HG03025 (cell line): Measurements from ENCODE around the gene KCNE4.
"Not testable (repeated sequence)": the region's sequence is repeated elsewhere in the genome, so short reads cannot be mapped to it uniquely, and the experiment has no call there.

Experiments
- ATAC-seq: cut with Tn5 transposase; IDR thresholded peaks from one replicate; pipeline ENCODE4 v1.9.1; 2021; ENCODE audit warnings: mild to moderate bottlenecking, moderate library complexity; ENCODE audit not compliant: unreplicated experiment, low FRiP score

Gene KCNE4

GRCh38 chr2:223055836-223056235 is 3.8 kb downstream of the KCNE4 start:
- ATAC-seq = no peak

DNA sequence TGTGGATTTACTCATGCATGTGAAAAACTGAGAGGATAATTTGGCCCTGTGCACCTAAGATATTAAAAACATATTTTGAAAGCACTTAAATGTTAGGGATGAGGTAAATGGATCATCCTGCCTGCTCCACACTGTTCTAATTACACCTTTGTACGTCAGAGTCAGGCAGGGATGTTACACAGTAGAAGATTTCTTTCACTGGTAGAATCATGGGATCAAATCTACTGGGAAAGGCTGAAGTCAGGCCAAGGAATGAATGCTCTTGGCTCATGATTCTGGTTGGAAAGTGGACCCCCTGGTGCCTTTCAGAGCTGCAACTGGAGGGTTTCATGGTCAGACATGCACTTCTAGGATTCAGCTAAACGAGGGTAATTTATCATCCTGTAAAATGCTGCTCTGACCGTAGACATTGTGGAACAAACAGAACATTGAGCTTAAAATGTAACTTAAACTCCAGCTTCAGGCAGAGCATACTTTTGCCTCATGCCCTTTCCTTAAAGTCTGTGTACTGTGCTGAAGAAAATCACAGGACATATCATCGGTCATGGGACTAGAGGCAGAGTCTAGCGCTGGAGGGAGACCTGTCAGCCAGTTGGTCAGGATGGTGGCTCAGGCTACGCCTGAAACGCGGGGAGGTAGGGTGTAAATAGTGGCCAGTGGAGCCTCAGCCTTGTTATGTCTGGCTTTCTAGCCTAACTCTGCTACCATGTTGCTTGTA is 4.9 kb downstream of the KCNE4 start:
- ATAC-seq = no peak

GRCh38 chr2:223057569-223057968 is 5.6 kb downstream of the KCNE4 start:
- no peak for ATAC-seq

DNA sequence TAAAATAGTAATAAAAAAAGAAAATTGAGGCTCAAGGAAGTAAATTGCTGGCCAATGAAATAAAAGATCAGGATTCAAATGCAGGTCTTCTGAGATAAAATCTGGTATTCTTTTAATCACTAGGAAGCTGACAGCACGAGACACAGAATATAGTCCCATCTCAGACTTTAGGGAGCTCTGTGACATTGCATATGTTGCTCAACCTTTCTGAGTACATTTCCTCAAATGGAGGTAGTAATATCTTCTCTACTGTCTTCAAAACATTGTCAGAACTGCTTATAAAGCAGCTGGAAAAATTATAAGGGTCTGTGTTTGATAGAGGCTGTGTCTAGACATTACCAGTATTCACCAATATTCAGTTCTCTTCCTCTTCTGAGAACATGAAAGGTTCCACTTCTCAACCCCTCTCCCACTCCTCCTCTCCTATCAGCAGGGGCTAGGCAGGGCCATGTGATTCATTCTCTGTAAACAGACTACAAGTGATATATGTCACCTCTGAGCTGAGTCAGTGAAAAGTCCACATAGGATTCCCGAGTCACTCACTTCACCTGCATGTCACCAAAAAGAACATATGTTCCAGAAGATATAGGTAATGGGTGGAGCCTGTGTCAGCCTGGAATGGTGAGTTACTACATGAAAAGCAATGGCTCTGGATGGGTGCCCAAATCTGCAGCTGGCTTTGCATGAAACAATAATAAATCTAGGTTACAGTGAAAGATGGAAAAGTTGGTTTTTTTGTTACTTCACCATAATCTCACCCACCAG is 7.1 kb downstream of the KCNE4 start:
- no peak for ATAC-seq

DNA sequence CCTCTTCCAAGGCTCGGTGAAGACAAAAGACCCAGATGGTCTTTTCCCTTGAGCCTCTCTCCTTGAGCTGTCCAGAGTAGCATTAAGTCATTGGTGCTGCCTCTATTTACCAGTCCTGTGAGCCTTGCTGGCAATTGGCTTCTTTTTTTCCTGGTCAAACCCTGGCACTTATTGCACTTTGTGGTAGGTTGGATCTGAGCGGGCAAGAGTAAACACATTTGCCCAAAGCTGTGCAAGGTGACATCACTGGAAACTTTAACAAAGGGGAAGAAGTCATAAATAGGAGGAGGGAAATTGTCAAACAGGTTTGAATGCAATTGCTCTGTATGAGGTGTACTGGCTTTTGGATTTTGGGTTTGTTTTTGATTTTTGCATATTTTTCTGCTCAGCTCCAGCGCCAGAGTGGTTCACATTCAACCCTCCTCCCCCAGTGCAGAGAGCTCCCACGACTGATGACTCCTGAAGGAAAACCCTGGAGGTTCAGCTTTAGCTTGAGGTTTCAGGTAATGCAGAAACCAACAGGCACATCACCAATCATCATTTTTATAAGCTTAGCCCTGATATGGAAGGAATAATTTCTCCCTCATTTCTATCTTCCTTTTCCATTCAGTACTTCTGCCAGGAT is 8.3 kb downstream of the KCNE4 start:
- no peak for ATAC-seq

- no peak for ATAC-seq
Measured at GRCh38 chr2:223062396-223062795, 10.4 kb downstream of the KCNE4 start.

DNA sequence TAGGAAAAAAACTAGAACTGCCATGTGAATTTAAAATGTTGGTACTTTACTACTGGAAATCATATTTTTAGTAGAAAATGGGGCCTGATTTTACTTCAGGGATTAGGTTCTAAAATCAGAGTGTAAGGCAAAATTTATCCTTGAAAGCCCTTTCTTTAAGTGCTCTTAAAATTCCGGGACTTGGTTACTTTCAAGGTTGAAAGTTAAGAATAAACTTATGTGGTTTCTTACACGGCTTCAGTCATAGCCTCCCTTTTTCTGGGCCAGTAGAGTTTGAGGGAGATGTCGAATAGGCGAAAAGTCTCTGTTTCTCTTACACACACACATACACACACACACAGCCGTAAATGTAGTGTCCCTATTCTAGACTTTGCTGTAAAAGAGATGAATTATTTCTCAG is 13.1 kb downstream of the KCNE4 start:
- no peak for ATAC-seq

DNA sequence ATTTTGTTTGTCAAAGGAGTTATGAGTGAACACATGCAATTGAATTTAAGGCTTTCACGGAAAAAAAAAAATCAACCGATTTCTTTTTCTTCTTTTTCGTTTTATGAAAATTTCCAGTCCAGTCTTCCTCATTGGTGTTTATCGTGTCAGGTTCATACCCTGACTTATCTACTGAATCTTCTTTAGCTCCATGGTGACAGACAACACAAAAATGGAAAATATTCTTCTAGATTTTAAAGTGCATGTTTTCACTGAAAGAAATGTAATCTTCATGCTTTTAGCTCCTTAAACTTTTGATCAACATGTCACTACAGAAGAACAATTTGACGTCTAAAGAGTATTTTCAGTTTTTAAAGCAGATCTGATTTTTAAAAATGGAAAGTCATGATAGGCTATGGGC is 14.7 kb downstream of the KCNE4 start:
- no peak for ATAC-seq

DNA sequence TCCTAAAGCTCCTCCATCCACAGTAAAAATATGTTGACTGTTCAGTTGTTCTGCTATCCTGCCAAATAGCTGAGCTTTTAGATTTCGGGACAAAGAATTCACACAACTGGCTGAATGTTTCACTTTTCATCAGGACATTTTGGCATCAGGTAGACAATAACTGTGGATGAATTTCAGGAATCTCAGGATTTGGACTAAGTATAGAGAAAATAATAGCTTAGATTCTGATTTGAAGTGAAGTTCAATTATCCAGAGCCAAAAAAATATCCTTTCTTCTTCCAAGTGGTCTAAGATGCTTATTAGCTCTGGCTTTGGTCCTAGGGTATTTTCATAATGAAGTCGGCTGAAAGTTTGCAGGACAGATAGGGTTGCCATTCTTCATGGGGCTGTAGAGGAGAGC is 16.1 kb downstream of the KCNE4 start:
- ATAC-seq = no peak

- ATAC-seq = no peak
Measured at GRCh38 chr2:223069465-223069864, 17.5 kb downstream of the KCNE4 start.

- ATAC-seq = no peak
Measured at GRCh38 chr2:223069988-223070387, 18.0 kb downstream of the KCNE4 start.

- no peak for ATAC-seq
Measured at GRCh38 chr2:223071139-223071538, 19.1 kb downstream of the KCNE4 start.

DNA sequence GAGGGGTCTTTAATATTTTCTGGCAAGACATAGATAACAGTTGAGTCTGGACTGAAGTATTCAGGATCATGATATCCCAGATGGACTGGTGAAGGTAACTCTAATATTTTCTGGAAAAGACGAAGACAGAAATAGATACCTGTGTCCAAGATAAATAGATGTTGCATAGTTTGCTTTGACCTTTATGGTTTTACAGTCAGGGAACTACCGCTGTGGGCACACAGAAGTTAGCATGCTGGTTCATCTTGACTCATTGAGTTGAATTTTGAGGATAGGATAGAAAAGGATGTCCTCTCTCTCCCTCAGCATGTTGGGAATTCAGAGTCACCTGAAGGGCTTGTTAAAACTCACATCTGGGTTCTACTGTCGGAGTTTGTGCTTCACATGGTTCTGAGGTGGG is 20.8 kb downstream of the KCNE4 start:
- ATAC-seq = no peak

GRCh38 chr2:223075301-223076270 is 23.6 kb downstream of the KCNE4 start:
- ATAC-seq = peak; percentile 73

GRCh38 chr2:223076573-223076972 is 24.6 kb downstream of the KCNE4 start:
- ATAC-seq = no peak

DNA sequence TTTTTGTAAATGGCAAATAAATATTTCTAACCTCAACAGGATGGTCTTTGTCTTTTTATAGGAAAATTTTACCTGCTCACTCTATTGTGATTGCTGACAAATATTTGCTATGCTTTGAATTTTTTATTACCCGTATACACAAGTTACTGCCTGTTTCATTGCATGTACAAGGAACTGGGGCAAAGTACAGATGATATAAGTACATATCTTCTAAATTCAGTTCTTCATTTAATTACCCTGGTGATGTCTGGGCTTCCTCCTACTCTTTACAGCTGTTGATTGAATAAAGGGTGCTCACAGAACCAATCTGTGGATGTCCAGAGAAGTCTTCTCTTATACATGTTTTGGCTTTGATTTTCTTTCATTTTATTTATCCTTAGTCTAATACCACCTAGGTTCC is 26.5 kb downstream of the KCNE4 start:
- no peak for ATAC-seq

GRCh38 chr2:223079378-223079777 is 27.4 kb downstream of the KCNE4 start:
- no peak for ATAC-seq

DNA sequence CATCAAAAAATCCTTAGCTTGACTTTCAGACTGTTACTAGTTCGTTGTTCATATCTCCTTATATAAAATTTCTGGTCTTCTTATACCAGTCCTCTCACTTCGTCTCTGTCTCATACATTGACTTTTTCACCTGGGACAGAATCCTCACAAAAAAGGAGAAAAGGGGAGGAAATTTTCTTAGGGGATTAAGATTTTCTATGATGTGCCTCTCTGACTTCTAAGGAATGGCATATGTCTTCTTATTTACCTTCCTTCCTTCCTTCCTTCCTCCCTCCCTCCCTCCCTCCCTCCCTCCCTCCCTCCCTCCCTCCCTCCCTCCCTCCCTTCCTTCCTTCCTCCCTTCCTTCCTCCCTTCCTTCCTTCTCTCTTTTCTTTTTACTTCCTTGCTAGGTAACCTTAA is 27.9 kb downstream of the KCNE4 start:
- ATAC-seq = no peak

- ATAC-seq = not testable (repeated sequence)
Measured at GRCh38 chr2:223080790-223081360, 28.9 kb downstream of the KCNE4 start.

DNA sequence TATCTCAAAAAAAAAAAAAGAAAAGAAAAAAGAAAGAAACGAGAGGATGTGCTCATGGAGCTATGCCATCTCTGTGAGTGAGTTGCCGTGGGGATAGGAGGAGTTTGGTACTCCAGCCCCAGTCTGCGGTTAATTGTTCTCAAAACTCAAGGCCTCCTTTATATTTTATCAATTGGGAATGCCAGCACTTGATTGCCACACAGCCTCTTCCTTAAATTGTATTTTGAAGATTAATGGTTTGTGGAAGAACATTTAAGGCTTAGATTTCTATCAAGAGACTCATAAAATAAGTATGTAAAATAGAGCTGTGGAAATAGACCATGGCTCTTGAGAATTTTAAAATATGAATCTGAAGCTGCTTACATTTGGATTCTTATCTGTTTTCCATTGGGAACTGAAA is 29.8 kb downstream of the KCNE4 start:
- no peak for ATAC-seq
